HG02763 (cell line): ENCODE results near the gene PPA2.

Source experiments
- ATAC-seq: cut with Tn5 transposase; IDR thresholded peaks from one replicate; pipeline ENCODE4 v1.9.1; 2021; ENCODE audit warnings: mild to moderate bottlenecking, moderate library complexity; ENCODE audit not compliant: unreplicated experiment

The PPA2 gene

DNA sequence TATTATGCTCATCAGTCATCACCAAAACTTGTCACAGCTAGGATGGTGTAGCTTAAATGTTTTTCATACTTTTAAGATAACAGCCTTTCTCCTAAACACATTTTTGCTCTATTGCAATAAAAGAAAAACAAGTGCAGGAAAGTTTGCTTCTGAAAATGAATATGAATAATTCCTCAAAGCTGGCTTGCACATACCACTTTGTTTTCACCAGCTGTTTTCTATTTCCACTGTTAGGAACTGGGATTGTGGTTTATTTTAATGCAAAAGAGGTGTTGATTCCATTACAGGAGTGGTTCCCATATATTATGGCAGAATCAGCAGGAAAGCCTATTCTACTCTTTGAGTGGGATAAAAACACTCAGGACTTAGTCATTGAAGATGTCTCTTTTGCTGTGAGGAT is 145.9 kb downstream of the PPA2 start:
- ATAC-seq = no peak

DNA sequence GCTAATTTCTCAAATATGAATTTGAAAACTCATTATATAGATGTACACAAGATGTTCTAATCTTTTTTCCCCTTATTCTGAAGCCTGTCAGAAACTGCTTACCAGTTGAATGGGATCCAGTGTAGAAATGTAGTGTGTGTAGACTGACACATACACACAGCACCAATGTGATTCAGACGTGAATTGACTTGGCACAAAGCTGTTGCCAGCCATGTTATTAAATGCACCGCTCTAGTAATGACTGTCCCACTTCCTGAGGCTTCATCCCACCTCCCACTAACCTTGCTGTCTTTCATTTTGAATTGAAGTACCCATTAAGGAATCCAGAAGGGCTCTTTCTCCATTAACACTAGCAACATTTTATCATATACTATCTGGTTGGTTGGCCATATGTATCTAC is 146.6 kb downstream of the PPA2 start:
- no peak for ATAC-seq
